ENCODE measurements around the gene CCNJL.
"Not testable (repeated sequence)": the region's sequence is repeated elsewhere in the genome, so short reads cannot be mapped to it uniquely, and the experiment has no call there.

The CCNJL gene

DNA sequence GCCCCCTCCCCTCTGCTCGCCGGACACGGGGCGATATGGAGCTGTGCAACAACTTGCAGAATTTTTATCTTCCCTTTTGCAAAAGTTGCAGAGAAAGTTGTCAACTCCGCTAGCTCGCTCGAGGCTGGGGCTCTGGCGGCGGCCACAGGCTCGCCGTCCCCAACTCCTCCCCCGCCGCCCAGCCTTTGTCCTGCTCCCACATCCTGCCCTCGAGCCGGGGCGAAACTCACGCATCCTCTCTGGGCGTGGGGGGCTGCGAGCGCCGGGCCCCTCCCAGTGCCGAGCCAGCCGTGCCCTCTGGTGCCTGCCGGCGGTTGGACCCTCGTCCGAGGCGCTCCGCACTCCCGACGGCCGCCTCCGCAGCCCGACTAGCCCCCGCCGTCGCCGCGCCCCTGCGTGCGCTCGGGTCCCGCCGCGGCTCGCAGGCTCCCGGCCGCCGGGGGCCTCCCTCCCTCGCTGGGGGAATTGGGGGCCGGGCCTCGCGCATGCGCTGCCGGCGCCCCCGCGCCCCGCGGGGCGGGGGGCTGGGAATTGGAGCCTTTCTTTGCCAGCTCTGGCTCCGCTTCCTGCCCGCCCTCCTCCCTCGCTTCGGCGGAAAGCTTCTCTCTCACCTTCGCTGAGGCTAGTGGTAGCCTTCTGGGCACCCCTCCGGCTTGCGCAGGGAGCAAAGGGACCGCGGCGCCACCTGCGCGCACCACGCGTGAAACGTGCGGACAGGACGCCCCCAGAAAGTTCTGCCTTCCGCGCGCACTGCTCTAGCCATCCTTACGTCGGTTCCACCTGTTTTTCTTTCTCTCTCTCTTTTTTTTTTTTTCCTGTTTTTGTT, at the start of gene CCNJL:
Gene CCNJL (minus strand): TSS at position 431 of the 826 bp plus-strand sequence. CDS start 641 bp downstream, outside the sequence.
- DNase-seq: peak; percentile 36 to 45

DNA sequence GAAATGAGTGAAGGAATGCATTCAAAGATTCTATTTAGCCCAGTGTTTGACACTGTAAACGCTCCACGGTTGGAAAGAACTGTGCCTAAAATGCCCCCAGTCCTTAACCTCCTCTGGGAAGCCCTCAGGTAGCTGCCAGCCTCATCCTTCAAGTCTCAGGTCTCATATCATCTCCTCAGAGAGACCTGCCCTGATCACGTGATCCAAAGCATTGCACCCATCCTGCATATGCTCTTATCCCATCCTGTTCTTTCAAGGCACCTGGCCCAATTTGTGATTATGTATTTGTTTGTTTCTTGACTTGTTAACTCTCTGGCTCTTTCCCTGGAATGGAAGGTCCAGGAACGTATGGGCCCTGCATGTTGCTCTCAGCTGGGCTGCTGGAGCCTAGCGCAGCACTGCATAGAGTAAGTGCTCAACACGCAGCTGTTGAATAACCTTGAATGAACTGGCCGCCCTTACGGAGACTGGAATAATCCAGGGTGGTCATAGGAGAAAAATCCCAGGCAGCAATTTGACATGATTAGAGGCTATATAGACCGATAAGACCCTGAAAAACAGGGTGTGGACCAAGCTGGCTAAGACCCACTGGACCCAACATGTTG, 49.4 kb upstream of the CCNJL start:
- DNase-seq: no peak

- DNase-seq: no peak
Observed at GRCh38 chr5:160360310-160360709, 47.9 kb upstream of the CCNJL start.

GRCh38 chr5:160359816-160360215, 47.5 kb upstream of the CCNJL start:
- DNase-seq: no peak

GRCh38 chr5:160359242-160359641, 46.9 kb upstream of the CCNJL start:
- no peak for DNase-seq

GRCh38 chr5:160357861-160358411, 45.6 kb upstream of the CCNJL start:
- DNase-seq: peak in 1 of 2 experiments; percentile 75

- no peak for DNase-seq
Observed at GRCh38 chr5:160357394-160357793, 45.0 kb upstream of the CCNJL start.

DNA sequence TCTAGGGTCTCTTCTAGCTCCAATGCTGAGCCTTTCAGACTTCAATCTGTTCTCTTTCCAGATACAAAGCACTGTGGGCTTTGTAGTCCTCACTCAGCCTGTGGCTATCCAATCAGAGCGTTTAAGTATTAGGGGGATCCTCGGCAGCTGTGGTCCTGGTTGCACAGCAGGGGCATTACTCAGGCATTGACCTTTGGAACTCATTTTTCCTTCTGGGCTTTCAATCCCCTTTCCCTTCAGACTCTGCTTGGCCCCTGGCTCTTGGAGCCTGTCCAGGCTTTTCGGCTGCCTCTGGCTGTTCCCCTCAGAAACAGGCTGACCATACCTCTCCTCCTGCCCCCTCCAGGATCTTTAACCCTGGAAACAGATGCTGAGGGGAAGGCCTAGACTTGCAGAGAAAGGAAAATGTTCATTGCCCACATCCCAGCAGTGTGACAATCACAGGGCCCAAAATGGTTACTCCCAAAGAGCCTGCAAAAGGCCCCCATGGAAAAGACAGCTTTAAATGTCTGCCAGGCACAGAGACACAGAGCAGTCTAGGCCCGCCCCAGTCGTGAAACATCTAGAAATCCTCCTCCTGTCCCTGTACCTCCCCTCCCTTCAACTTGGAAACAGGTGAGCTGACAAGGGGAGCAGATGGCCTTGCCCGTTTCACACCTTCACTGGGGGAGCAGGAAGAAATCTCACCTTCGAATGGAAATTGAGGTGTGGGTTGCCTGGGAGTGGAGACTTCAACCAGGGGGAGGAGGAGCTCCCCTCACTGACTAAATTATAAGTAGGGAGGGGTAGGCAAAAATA, 44.4 kb upstream of the CCNJL start:
- DNase-seq: peak in 1 of 2 experiments; percentile 7

DNA sequence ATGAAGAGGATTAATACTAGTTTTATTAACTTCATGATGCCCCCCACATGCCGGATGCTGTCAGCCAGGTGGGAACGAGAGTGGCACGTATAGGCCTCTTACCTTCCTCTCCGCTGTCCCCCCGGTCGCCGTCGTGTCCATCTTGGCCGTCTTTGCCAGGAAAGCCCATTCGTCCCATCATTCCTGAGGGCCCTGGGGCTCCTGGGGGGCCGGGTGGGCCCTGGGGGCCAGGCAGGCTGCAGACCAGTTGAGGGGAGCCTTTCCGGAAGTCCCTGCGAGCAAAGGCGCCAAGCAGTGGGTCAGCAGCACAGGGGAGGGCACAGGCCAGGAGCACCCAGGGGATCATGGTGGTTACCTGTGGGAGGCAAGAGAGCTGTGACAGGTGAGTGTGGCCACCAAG, 42.3 kb upstream of the CCNJL start:
- no peak for DNase-seq

DNA sequence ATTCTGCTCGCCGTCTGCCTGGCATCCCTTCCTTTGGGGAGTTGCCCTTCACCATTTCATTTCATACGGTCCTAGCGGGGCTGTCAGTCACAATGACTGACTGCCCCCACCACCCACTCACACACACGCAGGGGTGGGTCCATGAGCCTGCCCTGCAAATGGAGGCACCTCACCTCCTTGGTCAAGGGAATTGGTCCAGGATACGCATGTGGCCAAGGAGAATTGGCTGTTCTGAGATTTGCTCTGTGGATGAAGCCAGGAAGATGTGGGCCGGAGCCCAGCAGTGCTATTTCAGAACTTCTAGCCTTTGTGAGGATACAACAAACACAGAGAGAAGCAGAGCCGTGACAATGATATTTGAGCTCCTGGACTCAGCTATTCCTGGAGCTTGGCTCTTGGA, 41.0 kb upstream of the CCNJL start:
- peak; percentile 68 to 82 for DNase-seq

DNA sequence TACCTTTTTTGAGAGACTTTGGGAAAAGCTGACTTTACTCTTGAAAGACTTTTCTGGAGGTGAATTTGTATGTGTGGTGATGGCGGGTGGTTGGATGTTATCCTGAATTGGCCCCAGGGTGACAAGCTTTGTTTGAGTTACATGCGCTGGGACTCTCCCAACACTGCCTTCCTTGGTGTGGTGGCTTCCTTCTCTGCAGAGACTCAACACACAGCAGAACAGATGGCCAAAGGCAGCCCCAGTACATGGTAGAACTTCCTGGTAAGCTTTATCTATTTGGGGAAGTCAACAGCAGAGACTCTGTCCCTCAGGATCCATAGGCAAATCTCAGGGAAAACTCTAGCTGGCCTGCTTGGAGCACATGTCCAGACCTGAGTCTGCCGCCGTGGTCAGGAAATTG, 39.9 kb upstream of the CCNJL start:
- no peak for DNase-seq

GRCh38 chr5:160349935-160350303, 37.6 kb upstream of the CCNJL start:
- no peak for DNase-seq

GRCh38 chr5:160349249-160349934, 37.0 kb upstream of the CCNJL start:
- DNase-seq: no peak

DNA sequence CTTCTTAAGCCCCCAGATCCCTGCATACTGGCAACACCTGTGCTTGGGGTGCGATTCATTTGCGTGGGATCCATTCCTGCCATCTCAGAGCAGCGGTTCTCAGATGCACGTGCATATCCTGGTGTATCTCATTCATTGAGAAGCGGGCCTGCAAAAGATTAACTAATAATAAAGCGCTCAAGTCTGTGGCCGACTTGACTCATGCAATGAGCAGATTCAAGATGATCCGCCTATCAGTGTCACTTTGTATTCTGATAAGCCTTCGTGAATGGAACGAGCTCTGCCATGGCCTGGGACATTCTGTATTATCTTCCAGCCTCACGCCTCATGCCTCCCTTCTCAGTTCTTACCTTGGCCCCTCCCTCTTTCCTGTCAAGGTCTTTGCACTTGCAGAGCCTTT, 35.7 kb upstream of the CCNJL start:
- no peak for DNase-seq

DNA sequence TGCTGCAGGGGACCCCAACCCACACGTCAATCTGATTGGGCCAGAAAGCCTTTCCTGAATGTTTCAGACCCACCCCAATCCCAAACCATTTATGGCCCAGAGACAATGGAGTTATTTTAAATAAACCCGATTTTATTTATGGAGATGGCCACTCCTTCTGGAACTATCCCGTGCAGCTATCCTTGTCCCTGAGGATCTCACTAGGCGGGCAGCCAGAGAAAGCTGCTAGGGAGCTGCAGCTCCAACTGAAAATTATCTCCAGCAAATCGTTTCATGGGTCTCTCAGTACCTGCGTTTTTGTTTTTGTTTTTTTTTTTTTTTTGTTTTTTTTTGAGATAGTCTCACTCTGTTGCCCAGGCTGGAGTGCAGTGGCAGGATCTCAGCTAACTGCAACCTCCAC, 35.1 kb upstream of the CCNJL start:
- DNase-seq: no peak

- DNase-seq: peak; percentile 39 to 64
Observed at GRCh38 chr5:160342413-160342941, 30.1 kb upstream of the CCNJL start.

DNA sequence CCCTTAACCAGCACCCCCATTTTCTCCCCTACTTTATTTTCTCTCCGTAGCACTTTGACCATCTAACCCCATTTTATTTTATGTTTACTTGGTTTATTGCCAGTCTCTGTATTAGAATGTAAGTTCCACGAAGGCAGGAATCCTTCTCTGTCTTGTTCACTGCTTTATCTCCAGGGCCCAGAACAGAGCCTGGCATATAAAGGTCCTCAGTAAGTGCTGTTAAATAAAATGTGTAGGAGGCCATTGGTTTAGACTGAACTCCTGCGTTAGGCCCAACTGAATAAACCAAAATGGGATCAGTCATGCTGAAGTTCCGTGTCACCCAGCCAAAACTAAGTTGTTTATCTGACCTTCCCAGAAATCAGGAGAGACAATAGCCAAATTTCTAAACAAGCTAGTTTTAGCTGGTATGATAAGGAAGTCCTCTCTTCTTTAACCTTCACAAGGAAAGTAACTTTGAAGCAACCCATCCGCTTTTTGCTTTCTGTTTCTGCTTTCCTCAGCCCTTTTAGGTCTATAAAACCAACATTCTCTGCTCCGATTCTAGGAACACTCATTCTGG, 29.0 kb upstream of the CCNJL start:
- no peak for DNase-seq

DNA sequence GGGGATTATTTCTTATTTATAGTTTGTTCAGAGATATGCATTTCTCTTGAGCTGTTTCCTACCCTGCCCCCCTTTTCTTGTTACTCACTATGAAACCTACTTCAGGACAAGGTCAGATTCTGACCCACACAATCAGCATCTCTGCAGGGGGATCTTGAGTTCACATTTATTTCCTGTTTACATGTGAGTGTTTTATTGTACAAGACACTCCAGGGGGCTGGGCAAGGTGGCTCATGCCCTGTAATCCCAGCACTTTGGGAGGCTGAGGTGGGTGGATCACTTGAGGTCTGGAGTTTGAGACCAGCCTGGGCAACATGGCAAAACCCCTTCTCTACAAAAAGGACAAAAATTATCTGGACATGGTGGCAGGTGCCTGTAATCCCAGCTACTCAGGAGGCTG, 28.1 kb upstream of the CCNJL start:
- DNase-seq: not testable (repeated sequence)

- DNase-seq: peak; percentile 61 to 89
Observed at GRCh38 chr5:160339406-160340130, 27.2 kb upstream of the CCNJL start.

DNA sequence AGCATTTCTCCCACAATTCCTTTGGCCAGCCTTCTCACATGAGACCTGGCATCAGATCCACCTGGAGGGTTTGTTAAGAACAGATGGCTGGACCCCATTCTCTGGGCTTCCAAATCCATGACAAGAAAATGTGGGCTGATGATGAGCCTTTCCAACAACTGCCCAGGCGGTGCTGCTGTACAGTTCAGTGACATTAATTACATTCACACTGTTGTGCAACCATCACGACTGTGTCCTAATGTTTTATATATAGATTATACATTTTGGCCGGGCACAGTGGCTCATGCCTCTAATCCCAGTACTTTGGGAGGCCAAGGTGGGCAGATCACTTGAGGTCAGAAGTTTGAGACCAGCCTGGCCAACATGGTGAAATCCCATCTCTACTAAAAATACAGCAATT, 22.4 kb upstream of the CCNJL start:
- DNase-seq: not testable (repeated sequence)

GRCh38 chr5:160333721-160334120, 21.4 kb upstream of the CCNJL start:
- DNase-seq: no peak

All from cerebellar nuclear complex (tissue), 1 donor.